Cardiac fibroblast (primary cell): ENCODE measurements around the gene TATDN2.
"Not testable (repeated sequence)": the region's sequence is repeated elsewhere in the genome, so short reads cannot be mapped to it uniquely, and the experiment has no call there.

Experiments
- DNase-seq, 2 donors: peaks; one replicate each; pipeline versions ENCODE4 v3.0.0 to v3.0.0-alpha.2; 2010; ENCODE audit warnings: low read depth in 2 of 2
- H3K4me3 ChIP-seq, 2 donors: replicated peaks in 1 of 2; 1 replicate in 1 of 2; 2 replicates in 1 of 2; pipeline ENCODE4 v1.5.1; 2011; ENCODE audit warnings: low read depth in 2 of 2, low read length in 2 of 2, mild to moderate bottlenecking in 2 of 2, moderate library complexity in 1 of 2
- TF ChIP-seq, protein P1 (sequence below): IDR thresholded peaks from one replicate; pipeline ENCODE4 v1.5.1; 2011; ENCODE audit warnings: low read depth, mild to moderate bottlenecking, low read length, inconsistent platforms

Gene TATDN2

GRCh38 chr3:10259798-10260197 lies 11.5 kb downstream of the TATDN2 start:
- H3K4me3 ChIP-seq: no peak overlapping the region
- TF ChIP-seq, protein P1, sequence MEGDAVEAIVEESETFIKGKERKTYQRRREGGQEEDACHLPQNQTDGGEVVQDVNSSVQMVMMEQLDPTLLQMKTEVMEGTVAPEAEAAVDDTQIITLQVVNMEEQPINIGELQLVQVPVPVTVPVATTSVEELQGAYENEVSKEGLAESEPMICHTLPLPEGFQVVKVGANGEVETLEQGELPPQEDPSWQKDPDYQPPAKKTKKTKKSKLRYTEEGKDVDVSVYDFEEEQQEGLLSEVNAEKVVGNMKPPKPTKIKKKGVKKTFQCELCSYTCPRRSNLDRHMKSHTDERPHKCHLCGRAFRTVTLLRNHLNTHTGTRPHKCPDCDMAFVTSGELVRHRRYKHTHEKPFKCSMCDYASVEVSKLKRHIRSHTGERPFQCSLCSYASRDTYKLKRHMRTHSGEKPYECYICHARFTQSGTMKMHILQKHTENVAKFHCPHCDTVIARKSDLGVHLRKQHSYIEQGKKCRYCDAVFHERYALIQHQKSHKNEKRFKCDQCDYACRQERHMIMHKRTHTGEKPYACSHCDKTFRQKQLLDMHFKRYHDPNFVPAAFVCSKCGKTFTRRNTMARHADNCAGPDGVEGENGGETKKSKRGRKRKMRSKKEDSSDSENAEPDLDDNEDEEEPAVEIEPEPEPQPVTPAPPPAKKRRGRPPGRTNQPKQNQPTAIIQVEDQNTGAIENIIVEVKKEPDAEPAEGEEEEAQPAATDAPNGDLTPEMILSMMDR: no peak
- DNase-seq: no peak

DNA sequence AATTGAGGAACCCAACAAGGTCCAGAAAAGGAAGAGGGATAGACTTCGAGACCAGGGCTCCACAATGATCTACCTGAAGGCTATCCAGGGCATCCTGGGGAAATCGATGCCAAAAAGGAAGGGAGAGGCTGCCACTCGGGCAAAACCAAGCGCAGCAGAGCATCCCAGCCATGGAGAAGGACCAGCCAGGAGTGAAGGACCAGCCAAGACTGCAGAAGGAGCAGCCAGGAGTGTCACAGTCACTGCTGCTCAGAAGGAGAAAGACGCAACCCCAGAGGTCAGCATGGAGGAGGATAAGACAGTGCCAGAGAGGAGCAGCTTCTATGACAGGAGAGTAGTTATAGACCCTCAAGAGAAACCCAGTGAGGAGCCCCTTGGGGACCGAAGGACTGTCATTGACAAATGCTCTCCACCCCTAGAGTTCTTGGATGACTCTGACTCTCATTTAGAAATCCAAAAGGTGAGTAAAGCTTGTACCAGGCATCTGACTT lies 12.0 kb downstream of the TATDN2 start:
- TF ChIP-seq, protein P1: no peak
- DNase-seq: no peak

DNA sequence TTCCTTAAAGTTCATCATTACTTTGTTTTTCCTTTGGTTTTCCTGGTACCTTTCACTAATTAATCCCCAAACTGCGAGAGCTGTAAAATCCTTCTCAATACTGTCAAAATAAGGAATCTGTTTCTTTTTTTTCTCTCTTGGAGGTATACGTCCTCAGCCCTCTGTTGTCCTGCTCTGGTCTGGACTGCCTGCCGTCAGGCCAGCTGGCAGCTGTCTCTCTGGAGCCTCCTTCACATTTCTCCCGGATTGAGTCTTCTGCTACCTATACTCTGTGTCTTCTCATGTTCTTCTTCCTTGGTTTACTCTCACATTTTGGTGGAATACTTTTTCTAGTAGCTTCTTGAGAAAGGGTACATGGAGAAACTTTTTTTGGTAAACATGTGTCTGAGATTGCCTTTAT lies 13.8 kb downstream of the TATDN2 start:
- H3K4me3 ChIP-seq: no peak overlapping the region
- TF ChIP-seq, protein P1: no peak
- no peak for DNase-seq

More for the DNA sequence above, 12.0 kb downstream of the TATDN2 start:
- H3K4me3 ChIP-seq: no peak overlapping the region

GRCh38 chr3:10263646-10264363 lies 15.5 kb downstream of the TATDN2 start:
- H3K4me3 ChIP-seq: no peak overlapping the region
- TF ChIP-seq, protein P1: peak; percentile 63
- peak; percentile 57 to 62 for DNase-seq

DNA sequence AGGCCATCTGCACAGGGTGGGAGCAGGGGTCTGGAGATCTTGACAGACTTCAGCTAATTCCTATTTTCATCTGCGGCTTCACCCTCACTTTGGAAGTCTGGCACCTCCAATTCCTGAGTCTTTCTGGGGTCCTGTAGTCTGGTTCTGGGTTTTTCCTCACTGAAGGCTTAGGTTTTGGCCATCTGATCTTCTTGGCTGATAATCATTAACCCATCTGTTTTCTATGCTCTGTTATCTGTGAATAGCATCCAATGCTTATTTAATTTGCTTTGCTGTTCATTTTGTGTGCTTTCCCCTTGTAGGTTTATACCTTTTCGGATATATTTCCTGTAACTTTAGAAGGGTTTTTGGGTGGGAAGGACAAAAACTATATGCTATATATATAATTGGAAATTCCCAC lies 17.6 kb downstream of the TATDN2 start:
- DNase-seq: no peak
- TF ChIP-seq, protein P1: no peak
- no peak overlapping the region for H3K4me3 ChIP-seq

DNA sequence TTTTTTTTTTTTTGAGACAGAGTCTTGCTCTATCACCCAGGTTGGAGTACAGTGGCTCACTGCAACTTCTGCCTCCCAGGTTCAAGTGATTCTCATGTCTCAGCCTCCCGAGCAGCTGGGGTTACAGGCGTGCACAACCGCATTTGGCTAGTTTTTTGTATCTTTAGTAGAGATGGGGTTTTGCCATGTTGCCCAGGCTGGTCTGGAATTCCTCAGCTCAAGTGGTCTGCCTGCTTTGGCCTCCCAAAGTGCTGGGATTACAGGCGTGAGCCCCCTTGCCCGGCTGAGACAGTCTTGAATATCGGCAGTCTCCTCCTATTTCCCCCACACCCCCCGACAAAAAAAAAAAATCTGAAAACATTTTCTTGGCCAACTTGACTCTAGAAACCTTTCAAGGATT lies 18.7 kb downstream of the TATDN2 start:
- not testable (repeated sequence) for DNase-seq, H3K4me3 ChIP-seq

DNA sequence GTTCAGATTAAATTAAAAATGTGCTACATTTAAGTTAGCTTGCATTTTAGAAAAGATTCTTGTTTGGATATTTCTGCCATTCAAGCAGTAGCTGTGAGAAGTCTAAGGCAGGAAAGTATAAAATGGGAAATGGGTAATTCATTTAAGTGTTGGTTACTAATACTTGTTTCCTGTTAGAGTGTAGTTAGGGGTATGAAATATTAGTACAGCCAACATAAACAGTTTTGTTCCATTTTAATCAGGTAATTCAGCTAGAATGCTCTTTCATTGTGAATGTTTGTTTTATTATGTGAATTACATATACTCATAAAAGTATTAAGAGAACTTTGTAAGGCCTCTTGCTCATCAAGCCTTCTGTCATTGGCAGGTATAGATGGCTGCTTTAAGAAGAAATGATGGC lies 19.9 kb downstream of the TATDN2 start:
- H3K4me3 ChIP-seq: no peak overlapping the region
- TF ChIP-seq, protein P1: no peak
- no peak for DNase-seq
